Measurements from ENCODE around the gene FRMPD1.
"Not testable (repeated sequence)": the region's sequence is repeated elsewhere in the genome, so short reads cannot be mapped to it uniquely, and the experiment has no call there.

Gene FRMPD1

GRCh38 chr9:37765263-37765662 is 114.5 kb downstream of the FRMPD1 start:
- in situ Hi-C loops (cut with MboI; ENCODE audit: low sequenced_read_pairs): not testable (repeated sequence)

- in situ Hi-C loops (cut with MboI; ENCODE audit: low sequenced_read_pairs): no loop called here
These were observed 118.6 kb downstream of the FRMPD1 start for GRCh38 chr9:37769306-37769705.

- in situ Hi-C loops (cut with MboI; ENCODE audit: low sequenced_read_pairs): no loop called here
These were observed 119.2 kb downstream of the FRMPD1 start for GRCh38 chr9:37769995-37770394.

- in situ Hi-C loops (cut with MboI; ENCODE audit: low sequenced_read_pairs): no loop called here
These were observed 124.6 kb downstream of the FRMPD1 start for GRCh38 chr9:37775216-37775919.

- in situ Hi-C loops (cut with MboI; ENCODE audit: low sequenced_read_pairs): no loop called here
These were observed 125.6 kb downstream of the FRMPD1 start for GRCh38 chr9:37776328-37776727.

- in situ Hi-C loops (cut with MboI; ENCODE audit: low sequenced_read_pairs): no loop called here
These were observed 127.8 kb downstream of the FRMPD1 start for GRCh38 chr9:37778534-37778933.

GRCh38 chr9:37784291-37784615 is 133.5 kb downstream of the FRMPD1 start:
- in situ Hi-C loops (cut with MboI; ENCODE audit: low sequenced_read_pairs): no loop called here

- in situ Hi-C loops (cut with MboI; ENCODE audit: low sequenced_read_pairs): no loop called here
These were observed 134.1 kb downstream of the FRMPD1 start, which contains the start of gene EXOSC3 for GRCh38 chr9:37784616-37785483. Gene EXOSC3, minus strand, starts transcription at chr9:37785064. Its CDS starts 20 bp downstream, at chr9:37785044.

- in situ Hi-C loops (cut with MboI; ENCODE audit: low sequenced_read_pairs): no loop called here
These were observed 136.3 kb downstream of the FRMPD1 start for GRCh38 chr9:37787059-37787458.

- in situ Hi-C loops (cut with MboI; ENCODE audit: low sequenced_read_pairs): no loop called here
These were observed 137.6 kb downstream of the FRMPD1 start for GRCh38 chr9:37788332-37788731.

- in situ Hi-C loops (cut with MboI; ENCODE audit: low sequenced_read_pairs): no loop called here
These were observed 139.3 kb downstream of the FRMPD1 start for GRCh38 chr9:37790096-37790495.

- in situ Hi-C loops (cut with MboI; ENCODE audit: low sequenced_read_pairs): no loop called here
These were observed 141.4 kb downstream of the FRMPD1 start for GRCh38 chr9:37792122-37792521.

- in situ Hi-C loops (cut with MboI; ENCODE audit: low sequenced_read_pairs): no loop called here
These were observed 145.5 kb downstream of the FRMPD1 start for GRCh38 chr9:37796232-37796631.

All from hTERT RPE-1 (cell line).